RWPE1 (cell line): ENCODE results near the gene PDK3.

Experiments used
- CTCF ChIA-PET: fragments of 350-600 bp; sonication (Branson Sonifier 250); formaldehyde crosslinking; extraction: SDS; loops from one replicate; lab custom pipeline; 2021; lab: Yijun Ruan, JAX
- POLR2A ChIA-PET: fragments of 400-600 bp; formaldehyde crosslinking; extraction: SDS; loops from one replicate; lab custom pipeline; 2020; ENCODE audit warnings: antibody characterized with exemption; ENCODE audit not compliant: low non-redundant PET; lab: Yijun Ruan, JAX
- DNase-seq: peaks from one replicate; pipeline ENCODE4 v3.0.0; 2012; ENCODE audit warnings: low spot score
- H3K27ac ChIP-seq: fragments of 450-650 bp; 2 replicates; pipeline ENCODE4 v1.5.1; 2017
- TF ChIP-seq, protein P1 (sequence below): fragments of 450-650 bp; conservative IDR thresholded peaks from 2 replicates; pipeline ENCODE4 v1.5.1; 2017; ENCODE audit warnings: low read depth, mild to moderate bottlenecking

PDK3 gene

GRCh38 chrX:24448762-24449250, 16.3 kb upstream of the PDK3 start:
- POLR2A ChIA-PET = no interaction called here
- TF ChIP-seq, protein P1, sequence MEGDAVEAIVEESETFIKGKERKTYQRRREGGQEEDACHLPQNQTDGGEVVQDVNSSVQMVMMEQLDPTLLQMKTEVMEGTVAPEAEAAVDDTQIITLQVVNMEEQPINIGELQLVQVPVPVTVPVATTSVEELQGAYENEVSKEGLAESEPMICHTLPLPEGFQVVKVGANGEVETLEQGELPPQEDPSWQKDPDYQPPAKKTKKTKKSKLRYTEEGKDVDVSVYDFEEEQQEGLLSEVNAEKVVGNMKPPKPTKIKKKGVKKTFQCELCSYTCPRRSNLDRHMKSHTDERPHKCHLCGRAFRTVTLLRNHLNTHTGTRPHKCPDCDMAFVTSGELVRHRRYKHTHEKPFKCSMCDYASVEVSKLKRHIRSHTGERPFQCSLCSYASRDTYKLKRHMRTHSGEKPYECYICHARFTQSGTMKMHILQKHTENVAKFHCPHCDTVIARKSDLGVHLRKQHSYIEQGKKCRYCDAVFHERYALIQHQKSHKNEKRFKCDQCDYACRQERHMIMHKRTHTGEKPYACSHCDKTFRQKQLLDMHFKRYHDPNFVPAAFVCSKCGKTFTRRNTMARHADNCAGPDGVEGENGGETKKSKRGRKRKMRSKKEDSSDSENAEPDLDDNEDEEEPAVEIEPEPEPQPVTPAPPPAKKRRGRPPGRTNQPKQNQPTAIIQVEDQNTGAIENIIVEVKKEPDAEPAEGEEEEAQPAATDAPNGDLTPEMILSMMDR = no peak
- no peak overlapping the region for H3K27ac ChIP-seq
- CTCF ChIA-PET = no interaction called here
- DNase-seq = no peak

GRCh38 chrX:24463077-24463476, 2.0 kb upstream of the PDK3 start:
- ChIA-PET CTCF (interaction anchor here (0.7 kb wide), 1 partner anchor 88 kb away, joined by 3 read pairs; no protein-coding TSS in a partner anchor), POLR2A (no interaction called here)
- TF ChIP-seq, protein P1 = no peak
- no peak overlapping the region for H3K27ac ChIP-seq
- no peak for DNase-seq

DNA sequence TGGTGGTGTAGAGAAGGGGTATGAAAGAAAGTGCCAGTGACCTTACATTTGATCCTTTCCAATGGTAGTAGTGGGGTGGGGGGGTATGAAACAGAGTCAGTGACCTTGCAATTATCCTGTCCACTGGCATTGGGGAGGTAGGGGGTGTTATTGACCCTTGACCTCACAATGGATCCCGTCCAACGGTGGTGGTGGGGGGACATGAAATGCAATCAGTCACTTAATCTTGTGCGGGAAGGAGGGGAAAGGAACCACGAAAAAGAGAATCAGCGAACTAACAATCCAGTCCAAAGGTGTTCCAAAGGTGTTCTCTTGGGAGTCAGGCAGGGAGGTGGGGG, 619 bp upstream of the PDK3 start:
- no peak for DNase-seq
- TF ChIP-seq, protein P1 = no peak
- POLR2A ChIA-PET = interaction anchor here (0.6 to 1.0 kb wide), 2 partner anchors 21 to 66 kb away, joined by 3 to 4 read pairs; no protein-coding TSS in a partner anchor
- H3K27ac ChIP-seq = peak overlapping the region; percentile 54
- CTCF ChIA-PET = interaction anchor here (0.6 to 1.1 kb wide), 2 partner anchors 38 to 68 kb away, joined by 3 to 7 read pairs; no protein-coding TSS in a partner anchor

DNA sequence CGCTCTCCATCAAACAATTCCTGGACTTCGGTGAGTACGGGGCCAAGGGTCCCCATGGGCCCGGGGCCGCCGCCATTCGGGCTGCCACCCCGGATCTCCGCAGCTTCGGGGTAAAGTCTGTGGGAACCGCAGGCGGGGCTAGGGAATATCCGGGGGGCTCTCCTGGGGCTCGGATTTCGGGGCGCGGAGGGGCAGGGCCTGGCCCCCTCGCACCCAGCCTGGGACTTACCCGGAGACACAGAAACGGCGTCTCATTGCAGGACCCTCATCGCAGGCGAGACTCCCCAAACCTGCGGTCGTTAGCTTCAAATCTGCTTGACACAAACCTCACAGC, 413 bp downstream of the PDK3 start:
- no peak for DNase-seq
- ChIA-PET POLR2A (interaction anchor here (1.0 kb wide), 1 partner anchor 67 kb away, joined by 3 read pairs; no protein-coding TSS in a partner anchor), CTCF (no interaction called here)
- peak overlapping the region; percentile 54 for H3K27ac ChIP-seq
- TF ChIP-seq, protein P1 = no peak

DNA sequence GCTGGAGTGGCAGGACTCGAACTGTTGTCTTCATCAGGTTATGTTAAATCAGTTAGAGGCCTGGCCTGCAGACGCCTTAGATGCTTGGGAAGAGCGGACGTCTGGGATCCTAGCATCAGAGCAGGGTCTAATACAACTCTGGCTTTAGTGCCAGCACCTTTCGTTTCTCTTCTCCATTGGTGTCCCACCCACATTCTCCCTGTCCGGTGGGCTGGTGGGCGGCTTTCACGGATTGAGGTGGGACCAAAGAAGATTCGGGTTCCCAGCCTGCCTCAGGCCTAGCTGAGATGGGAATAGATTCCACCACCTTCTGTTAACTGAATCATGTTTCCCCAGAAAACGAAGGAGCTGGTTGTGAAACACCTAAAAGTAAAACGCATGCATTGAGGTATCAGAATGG, 939 bp downstream of the PDK3 start:
- POLR2A ChIA-PET = no interaction called here
- DNase-seq = no peak
- CTCF ChIA-PET = no interaction called here
- TF ChIP-seq, protein P1 = no peak
- H3K27ac ChIP-seq = no peak overlapping the region

GRCh38 chrX:24468245-24468644, 3.2 kb downstream of the PDK3 start:
- DNase-seq = no peak
- ChIA-PET CTCF (interaction anchor here (0.9 kb wide), 1 partner anchor 72 kb away, joined by 3 read pairs; no protein-coding TSS in a partner anchor), POLR2A (no interaction called here)
- TF ChIP-seq, protein P1 = no peak
- no peak overlapping the region for H3K27ac ChIP-seq
